K562 (cell line): ENCODE results near the gene IQUB.

Experiments
- NRF1 ChIP-seq, 2 experiments: fragments of 450-650 bp; IDR thresholded peaks in 1 of 2; conservative IDR thresholded peaks in 1 of 2; 2 replicates each; pipeline ENCODE4 v1.6.1; 2014; ENCODE audit warnings: mild to moderate bottlenecking in 2 of 2
- REST ChIP-seq, 2 experiments: fragments of 450-650 bp; formaldehyde crosslinking in 1 of 2; IDR thresholded peaks; 2 replicates each; pipeline versions ENCODE4 v1.4.0 to v1.6.1; 2014 to 2020; ENCODE audit warnings: mild to moderate bottlenecking in 2 of 2, borderline replicate concordance in 1 of 2, low read depth in 1 of 2
- SNAPC5 ChIP-seq: fragments of 250-450 bp; sonication (Bioruptor Pico); IDR thresholded peaks from 2 replicates; pipeline ENCODE4 v1.8.0; 2021; ENCODE audit warnings: moderate library complexity, mild to moderate bottlenecking, inconsistent platforms
- TARDBP ChIP-seq: fragments of 450-650 bp; IDR thresholded peaks from 2 replicates; pipeline ENCODE4 v1.6.1; 2016

- no peak for TF ChIP-seq SNAPC5 (CRISPR knock-in tag)
- no peak for TF ChIP-seq NRF1 (conservative IDR thresholded peaks at IDR 0.05 in 1 of 2, IDR thresholded peaks at IDR 0.05 in 1 of 2)
- no peak for TF ChIP-seq TARDBP
- TF ChIP-seq REST (IDR thresholded peaks at IDR 0.05; ENCODE audit: borderline replicate concordance) = no peak
- TF ChIP-seq REST (CRISPR knock-in tag; IDR thresholded peaks at IDR 0.05; ENCODE audit: low read depth) = no peak
These were observed 100.7 kb downstream of the IQUB start for GRCh38 chr7:123433665-123434064.
